Brain pericyte (primary cell): ENCODE results near the gene NUTM1.
"Not testable (repeated sequence)": the region's sequence is repeated elsewhere in the genome, so short reads cannot be mapped to it uniquely, and the experiment has no call there.

ENCODE experiments used
- DNase-seq: peaks from one replicate; pipeline ENCODE4 v3.0.0-alpha.2; 2012; ENCODE audit warnings: low read depth, low spot score

NUTM1 gene

GRCh38 chr15:34336231-34336990, 6.7 kb upstream of the NUTM1 start:
- DNase-seq, result no peak

DNA sequence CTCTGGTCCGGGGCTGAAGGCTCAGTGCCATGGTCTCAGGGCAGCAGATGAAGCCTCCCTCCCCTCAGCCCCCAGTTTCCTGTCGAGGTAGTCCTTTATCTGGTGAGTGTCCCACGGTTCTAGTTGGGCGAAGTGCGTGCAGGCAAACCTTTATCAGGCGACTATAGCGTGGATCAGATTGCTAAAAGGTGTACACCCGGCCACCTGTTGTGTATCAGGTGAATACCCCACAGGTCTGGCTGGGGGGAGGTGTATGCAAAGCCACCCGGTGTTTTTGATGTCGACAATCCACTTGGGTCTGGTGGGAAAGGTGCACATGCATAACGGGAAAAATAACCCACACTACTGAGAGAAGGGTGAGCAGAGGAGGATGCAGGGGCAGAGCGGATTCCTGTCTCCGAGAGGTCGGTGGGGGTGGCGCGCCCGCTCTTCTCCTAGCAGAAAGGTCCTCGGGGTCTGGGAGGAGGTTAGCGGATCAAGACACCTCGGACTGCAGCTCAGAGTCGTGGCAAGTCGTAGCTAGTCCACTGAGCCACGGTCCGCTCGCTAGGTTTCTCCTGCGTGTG, 6.0 kb upstream of the NUTM1 start:
- no peak for DNase-seq

DNA sequence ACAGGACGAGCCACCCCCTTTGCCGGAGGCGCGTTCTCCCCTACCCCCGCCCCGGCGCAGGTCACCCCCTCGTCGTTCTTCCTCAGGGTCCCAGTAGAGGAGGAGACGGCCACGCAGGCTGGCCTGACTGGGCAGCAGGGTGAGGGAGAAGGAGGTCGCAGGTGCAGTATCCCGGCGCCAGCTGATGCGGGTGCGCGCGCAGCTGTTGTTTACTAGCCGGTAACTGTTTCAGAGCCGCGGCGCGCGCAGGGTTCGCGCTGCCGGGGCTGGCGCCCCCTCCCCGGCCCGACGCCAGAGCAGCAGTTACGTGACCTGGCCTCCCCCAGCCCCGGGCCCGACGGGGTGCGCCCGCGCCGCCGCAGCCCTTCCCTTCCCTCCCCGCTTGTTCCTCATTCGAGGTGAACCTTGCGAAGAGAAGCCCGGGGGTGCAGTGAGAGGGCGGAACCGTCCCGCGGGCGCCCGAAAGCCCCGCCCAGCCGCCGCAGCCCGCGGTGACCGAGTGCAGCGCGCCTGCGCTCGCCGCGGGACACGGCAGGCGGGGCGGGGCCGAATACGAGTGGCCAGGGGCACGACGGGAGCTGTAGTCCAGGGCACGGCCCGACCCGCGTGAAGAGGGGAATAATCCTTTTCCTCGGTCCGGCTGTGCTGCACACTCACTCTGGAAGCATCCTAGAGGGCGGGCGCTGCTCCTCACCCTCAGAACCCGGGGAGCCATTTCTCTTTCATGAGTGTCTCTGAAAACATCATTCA, 5.4 kb upstream of the NUTM1 start, which contains the start of gene SLC12A6:
TSS of gene SLC12A6 (minus strand) at position 225 of the 750 bp plus-strand sequence. CDS start 1,101 bp downstream, outside the sequence.
- peak; percentile 39 for DNase-seq

GRCh38 chr15:34338347-34338746, 4.8 kb upstream of the NUTM1 start:
- DNase-seq, result no peak

- DNase-seq, result no peak
Observed at GRCh38 chr15:34339946-34340345, 3.2 kb upstream of the NUTM1 start.

DNA sequence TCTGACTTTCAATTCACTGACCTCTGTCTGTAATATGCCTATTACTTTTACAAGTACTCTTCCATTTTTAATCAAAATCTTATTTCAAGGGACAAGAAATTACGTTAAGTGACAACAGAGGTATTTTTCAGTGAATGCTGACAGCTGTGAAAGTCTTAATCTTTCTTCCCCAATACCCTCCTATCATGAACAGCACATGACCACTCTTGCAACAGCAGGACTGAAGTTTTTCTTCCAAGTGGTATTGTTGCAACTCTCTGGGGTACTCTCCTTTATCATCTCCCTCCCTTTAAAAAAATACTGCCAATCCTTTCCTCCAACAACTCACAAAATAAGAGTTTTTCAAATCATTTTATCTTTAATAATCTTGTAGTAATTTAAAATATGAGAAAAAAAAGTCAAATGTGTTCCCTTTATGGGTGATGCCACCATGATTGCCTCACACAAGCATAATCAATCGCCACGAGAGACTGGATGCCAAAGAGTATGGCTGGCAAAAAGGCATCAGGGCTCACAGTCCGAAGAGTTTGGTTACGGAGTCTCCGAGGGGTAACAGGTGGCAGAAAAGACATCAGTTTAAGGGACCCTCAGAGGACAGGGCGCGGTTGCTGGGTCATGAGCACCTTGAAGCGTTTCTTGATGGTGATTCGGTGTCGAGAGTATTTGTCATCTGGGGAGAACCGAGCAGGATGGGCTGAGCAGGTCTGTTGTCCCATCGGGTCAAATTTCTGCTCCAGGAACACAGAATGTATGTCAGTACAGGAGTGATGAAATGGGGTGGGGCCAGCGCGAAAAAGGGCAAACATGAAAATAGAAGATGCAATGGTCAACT, 1.5 kb upstream of the NUTM1 start:
- no peak for DNase-seq

- not testable (repeated sequence) for DNase-seq
Observed at GRCh38 chr15:34342213-34342736, 840 bp upstream of the NUTM1 start.

DNA sequence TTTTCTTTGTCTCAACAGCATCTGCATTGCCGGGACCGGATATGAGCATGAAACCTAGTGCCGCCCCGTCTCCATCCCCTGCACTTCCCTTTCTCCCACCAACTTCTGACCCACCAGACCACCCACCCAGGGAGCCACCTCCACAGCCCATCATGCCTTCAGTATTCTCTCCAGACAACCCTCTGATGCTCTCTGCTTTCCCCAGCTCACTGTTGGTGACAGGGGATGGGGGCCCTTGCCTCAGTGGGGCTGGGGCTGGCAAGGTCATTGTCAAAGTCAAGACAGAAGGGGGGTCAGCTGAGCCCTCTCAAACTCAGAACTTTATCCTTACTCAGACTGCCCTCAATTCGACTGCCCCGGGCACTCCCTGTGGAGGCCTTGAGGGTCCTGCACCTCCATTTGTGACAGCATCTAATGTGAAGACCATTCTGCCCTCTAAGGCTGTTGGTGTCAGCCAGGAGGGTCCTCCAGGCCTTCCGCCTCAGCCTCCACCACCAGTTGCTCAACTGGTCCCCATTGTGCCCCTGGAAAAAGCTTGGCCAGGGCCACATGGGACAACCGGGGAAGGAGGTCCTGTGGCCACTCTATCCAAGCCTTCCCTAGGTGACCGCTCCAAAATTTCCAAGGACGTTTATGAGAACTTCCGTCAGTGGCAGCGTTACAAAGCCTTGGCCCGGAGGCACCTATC, 5.0 kb downstream of the NUTM1 start:
- DNase-seq, result no peak

DNA sequence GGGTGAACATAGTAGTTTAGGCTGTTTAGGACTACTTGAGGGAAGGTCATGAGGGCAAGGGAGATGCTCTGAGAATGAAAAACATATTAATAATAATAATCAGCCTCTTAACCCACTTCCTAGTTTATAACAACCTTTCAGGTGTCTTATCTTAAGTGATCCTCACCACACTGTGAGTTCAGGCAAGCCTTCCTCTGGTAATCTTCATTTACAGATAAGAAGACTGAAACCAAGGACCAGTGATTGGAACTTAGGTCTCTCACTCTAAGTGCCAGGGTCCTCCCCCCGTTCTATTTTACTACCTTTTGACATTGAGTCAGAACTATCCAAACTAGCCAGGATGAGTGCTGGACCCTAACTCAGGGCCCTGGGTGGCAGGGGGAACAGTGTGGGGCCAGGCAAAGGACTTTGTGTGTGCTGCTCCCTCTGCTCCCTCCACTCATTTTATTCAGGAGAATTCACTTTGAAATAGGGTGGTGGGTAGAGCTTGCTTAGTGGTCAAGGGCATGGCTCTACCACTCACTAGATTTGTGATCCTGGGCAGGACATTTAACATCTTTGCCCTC, 5.7 kb downstream of the NUTM1 start:
- no peak for DNase-seq

- no peak for DNase-seq
Observed at GRCh38 chr15:34349769-34350168, 6.7 kb downstream of the NUTM1 start.

- not testable (repeated sequence) for DNase-seq
Observed at GRCh38 chr15:34352996-34353395, 9.9 kb downstream of the NUTM1 start.

DNA sequence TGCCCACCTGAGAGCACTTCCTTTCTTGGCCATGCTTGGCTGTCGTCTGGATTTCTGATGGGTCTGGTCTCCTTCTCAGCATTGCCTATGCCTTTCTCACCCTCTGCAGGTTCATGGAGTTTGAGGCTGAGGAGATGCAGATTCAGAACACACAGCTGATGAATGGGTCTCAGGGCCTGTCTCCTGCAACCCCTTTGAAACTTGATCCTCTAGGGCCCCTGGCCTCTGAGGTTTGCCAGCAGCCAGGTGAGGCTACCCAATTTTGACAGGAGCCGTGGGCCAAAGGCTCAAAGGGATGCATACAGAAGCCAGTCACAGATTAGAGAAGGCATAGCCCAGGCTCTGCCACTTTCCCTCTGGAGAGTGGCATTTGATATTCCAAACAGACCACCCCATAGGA, 10.5 kb downstream of the NUTM1 start:
- no peak for DNase-seq

- no peak for DNase-seq
Observed at GRCh38 chr15:34354286-34354685, 11.2 kb downstream of the NUTM1 start.

DNA sequence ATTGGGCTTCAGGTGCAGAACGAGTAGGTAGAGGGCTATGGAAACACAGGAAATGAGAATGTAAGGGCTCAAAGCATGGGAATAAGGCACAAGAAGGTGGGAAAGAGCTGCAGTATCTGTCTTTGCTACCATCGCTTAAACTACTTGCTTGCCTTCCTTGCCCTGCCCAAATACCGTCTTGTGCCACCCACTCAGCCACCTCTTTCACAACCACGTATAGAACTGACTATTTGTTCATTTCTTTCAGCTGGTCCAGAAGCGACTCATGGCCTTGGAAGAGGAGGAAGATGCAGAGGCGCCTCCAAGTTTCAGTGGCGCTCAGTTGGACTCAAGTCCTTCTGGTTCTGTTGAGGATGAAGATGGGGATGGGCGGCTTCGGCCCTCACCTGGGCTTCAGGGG, 12.1 kb downstream of the NUTM1 start:
- DNase-seq, result no peak

DNA sequence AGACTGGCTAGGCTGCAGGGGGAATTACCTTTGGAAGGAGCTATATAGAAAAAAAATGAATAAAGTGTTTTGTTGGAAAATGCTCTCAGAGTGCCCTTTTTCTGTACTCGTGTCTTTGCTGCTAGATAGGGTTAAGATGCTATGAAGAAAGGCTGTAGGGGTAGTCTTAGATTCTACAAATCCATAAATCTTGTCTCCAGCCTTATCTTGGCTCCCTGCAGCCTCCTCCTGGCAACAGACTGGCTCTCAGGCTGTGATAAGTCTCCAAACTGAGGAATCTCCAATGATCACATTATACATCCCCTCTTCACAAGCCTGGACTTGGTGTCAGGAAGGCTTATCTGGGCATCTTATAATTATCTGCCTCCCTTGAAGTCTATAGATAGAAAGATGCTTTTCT, 14.5 kb downstream of the NUTM1 start:
- DNase-seq, result no peak

DNA sequence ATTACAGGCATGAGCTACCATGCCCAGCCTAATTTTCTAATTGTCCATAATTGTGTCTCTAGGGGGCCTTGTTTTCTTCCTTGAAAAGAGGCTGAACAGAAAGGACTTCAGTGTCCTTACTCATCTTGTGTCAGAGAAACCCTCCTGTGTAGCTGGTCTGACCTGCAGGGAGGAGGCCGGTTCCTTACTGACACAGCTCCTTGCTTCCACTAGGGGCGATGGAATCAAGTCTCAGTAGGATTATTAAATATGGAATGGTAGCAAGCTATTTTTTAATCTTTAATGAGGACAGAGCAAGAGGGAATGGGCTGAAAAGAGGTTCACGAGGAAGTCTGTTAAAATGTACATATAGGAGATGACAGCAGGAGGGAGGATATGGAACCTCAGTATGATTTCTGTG, 15.3 kb downstream of the NUTM1 start:
- no peak for DNase-seq

- DNase-seq, result no peak
Observed at GRCh38 chr15:34358948-34359347, 15.8 kb downstream of the NUTM1 start.

GRCh38 chr15:34359416-34359815, 16.3 kb downstream of the NUTM1 start:
- no peak for DNase-seq

GRCh38 chr15:34360298-34360697, 17.2 kb downstream of the NUTM1 start:
- no peak for DNase-seq

GRCh38 chr15:34361278-34361677, 18.2 kb downstream of the NUTM1 start:
- no peak for DNase-seq
